ENCODE measurements around the gene VASH2. TPM values are rescaled to one million over a fixed set of nuclear protein-coding genes. Genes with fewer than 3 reads are reported as not detected.
"Not testable (repeated sequence)": the region's sequence is repeated elsewhere in the genome, so short reads cannot be mapped to it uniquely, and the experiment has no call there.

The VASH2 gene
- total RNA-seq, 4 donors from 2014 or later: 0.85 to 1.7 (median 1.1) TPM; not detected in 1

- Histone ChIP-seq H3K27ac (no peak overlapping the region), H3K36me3 (no peaks in the 10 kb centered on the region), H3K27me3 (no peaks in the 10 kb centered on the region), H3K9me3 (no peaks in the 10 kb centered on the region), H3K4me1 (no peaks in the 10 kb centered on the region), H3K4me3 (no peak overlapping the region)
- no peak for TF ChIP-seq CTCF (IDR thresholded peaks at IDR 0.05)
- TF ChIP-seq POLR2A (IDR thresholded peaks at IDR 0.05): no peak
- no peak for DNase-seq
Measured at GRCh38 chr1:212960932-212961331, 10.6 kb downstream of the VASH2 start.

GRCh38 chr1:212962509-212962908, 12.2 kb downstream of the VASH2 start:
- H3K9me3 ChIP-seq: no peaks in the 10 kb centered on the region
- H3K4me3 ChIP-seq: no peak overlapping the region
- no peaks in the 10 kb centered on the region for H3K4me1 ChIP-seq
- no peaks in the 10 kb centered on the region for H3K27me3 ChIP-seq
- DNase-seq: no peak
- H3K36me3 ChIP-seq: no peaks in the 10 kb centered on the region
- TF ChIP-seq POLR2A (IDR thresholded peaks at IDR 0.05) (no peak), CTCF (IDR thresholded peaks at IDR 0.05) (no peak)
- H3K27ac ChIP-seq: no peak overlapping the region

- peak in 1 of 3 donors; percentile 5 for DNase-seq
- Histone ChIP-seq H3K9me3 (no peaks in the 10 kb centered on the region), H3K4me3 (no peak overlapping the region), H3K36me3 (no peaks in the 10 kb centered on the region), H3K4me1 (no peaks in the 10 kb centered on the region), H3K27me3 (no peaks in the 10 kb centered on the region), H3K27ac (no peak overlapping the region)
- no peak for TF ChIP-seq CTCF (IDR thresholded peaks at IDR 0.05)
- no peak for TF ChIP-seq POLR2A (IDR thresholded peaks at IDR 0.05)
Measured at GRCh38 chr1:212964102-212964501, 13.8 kb downstream of the VASH2 start.

- not testable (repeated sequence) for H3K27me3 ChIP-seq, DNase-seq
Measured at GRCh38 chr1:212964993-212965392, 14.7 kb downstream of the VASH2 start.

GRCh38 chr1:212966616-212967015, 16.3 kb downstream of the VASH2 start:
- Histone ChIP-seq H3K27me3 (no peaks in the 10 kb centered on the region), H3K4me1 (no peaks in the 10 kb centered on the region), H3K27ac (no peak overlapping the region), H3K4me3 (no peak overlapping the region), H3K36me3 (no peaks in the 10 kb centered on the region), H3K9me3 (no peaks in the 10 kb centered on the region)
- DNase-seq: no peak
- no peak for TF ChIP-seq CTCF (IDR thresholded peaks at IDR 0.05)

More at GRCh38 chr1:212964993-212965392, 14.7 kb downstream of the VASH2 start:
- not testable (repeated sequence) for H3K4me1 ChIP-seq, H3K36me3 ChIP-seq, H3K27ac ChIP-seq, H3K4me3 ChIP-seq, H3K9me3 ChIP-seq

- Histone ChIP-seq H3K4me3 (no peak overlapping the region), H3K4me1 (no peaks in the 10 kb centered on the region), H3K27ac (no peak overlapping the region), H3K9me3 (no peaks in the 10 kb centered on the region), H3K36me3 (no peaks in the 10 kb centered on the region), H3K27me3 (no peaks in the 10 kb centered on the region)
- DNase-seq: no peak
- TF ChIP-seq POLR2A (IDR thresholded peaks at IDR 0.05) (no peak), CTCF (IDR thresholded peaks at IDR 0.05) (peak in 4 of 6 experiments; percentile 30 to 44 (median 41))
Measured at GRCh38 chr1:212967801-212968200, 17.5 kb downstream of the VASH2 start.

All from Peyer's patch (tissue), 4 donors.